GM19239 (cell line): ENCODE data around the gene SERPINI1.

Experiments
- DNase-seq: peaks from one replicate; pipeline ENCODE4 v3.0.0; 2011; ENCODE audit warnings: low spot score; ENCODE audit not compliant: insufficient read length
- FAIRE-seq: peaks from 2 replicates; lab custom pipeline; 2011; peaks lifted over from hg19 to GRCh38; lab: Jason Lieb, UNC

Gene SERPINI1

GRCh38 chr3:167733961-167734497, 1.5 kb upstream of the SERPINI1 start:
- no peak for DNase-seq
- FAIRE-seq, result no peak

DNA sequence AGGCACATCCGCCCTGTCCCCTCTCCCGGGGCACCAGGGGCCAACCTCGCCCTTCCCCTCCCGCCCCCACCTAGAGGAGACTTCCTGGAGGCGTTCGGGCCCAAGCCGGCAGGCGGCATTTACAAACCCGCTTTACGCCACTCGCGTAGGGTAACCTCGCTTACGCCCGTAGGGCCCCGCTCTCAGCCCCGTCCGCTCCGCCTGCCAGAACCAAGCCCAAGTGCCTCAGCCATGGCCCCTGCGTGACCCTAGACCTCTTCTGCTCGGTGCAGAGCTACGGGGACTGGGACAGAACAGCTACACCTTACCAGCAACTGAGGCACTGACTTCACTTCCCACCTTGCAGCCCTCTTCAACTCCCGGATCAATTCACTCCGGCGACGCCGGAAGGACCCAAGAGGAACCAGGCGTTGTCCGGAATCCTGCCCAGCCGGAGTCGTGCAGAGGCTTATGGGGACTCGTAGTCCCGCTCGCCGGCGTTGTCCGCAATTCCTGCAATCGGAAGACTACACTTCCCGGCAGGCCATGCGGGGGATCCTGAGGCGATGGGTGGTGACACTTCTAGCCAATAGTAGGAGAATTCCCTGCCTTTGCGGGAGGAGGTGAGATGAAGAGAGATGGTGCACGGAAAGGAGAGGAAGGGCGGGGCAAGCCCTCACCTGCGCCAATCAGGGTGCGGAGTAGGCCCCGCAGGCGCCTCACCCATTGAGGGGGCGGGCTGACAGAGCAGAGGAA, 856 bp upstream of the SERPINI1 start, which contains the start of gene PDCD10:
Gene PDCD10 (minus strand): TSS at position 395 of the 735 bp plus-strand sequence. CDS start 14,735 bp downstream, outside the sequence.
- FAIRE-seq (peak; percentile 99), DNase-seq (peak; percentile 47)

GRCh38 chr3:167736264-167736787, 805 bp downstream of the SERPINI1 start:
- no peak for FAIRE-seq

DNA sequence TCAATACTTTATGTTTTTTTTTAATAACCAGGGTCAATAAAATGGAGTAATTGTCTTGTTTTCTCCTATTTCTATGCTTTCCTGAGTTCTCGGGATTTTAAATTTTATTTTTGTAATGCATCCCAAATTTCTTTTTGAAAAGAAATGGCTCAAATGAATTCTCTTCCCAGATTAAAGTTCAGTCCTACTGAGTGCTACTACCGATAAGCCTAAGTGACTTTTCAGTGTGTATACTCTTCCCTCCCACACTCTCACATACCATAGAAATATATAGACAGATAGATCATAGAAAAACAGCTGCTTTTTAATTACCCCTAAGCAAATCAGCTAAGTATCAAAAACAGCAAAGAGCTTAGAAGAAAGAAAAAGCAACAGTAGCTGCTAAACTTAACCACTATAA, 1.5 kb downstream of the SERPINI1 start:
- DNase-seq (no peak), FAIRE-seq (no peak)

More at GRCh38 chr3:167736264-167736787, 805 bp downstream of the SERPINI1 start:
- no peak for DNase-seq

- DNase-seq (no peak), FAIRE-seq (no peak)
These were observed 2.5 kb downstream of the SERPINI1 start for GRCh38 chr3:167738037-167738436.

GRCh38 chr3:167739190-167739810, 3.8 kb downstream of the SERPINI1 start:
- DNase-seq (no peak), FAIRE-seq (no peak)

DNA sequence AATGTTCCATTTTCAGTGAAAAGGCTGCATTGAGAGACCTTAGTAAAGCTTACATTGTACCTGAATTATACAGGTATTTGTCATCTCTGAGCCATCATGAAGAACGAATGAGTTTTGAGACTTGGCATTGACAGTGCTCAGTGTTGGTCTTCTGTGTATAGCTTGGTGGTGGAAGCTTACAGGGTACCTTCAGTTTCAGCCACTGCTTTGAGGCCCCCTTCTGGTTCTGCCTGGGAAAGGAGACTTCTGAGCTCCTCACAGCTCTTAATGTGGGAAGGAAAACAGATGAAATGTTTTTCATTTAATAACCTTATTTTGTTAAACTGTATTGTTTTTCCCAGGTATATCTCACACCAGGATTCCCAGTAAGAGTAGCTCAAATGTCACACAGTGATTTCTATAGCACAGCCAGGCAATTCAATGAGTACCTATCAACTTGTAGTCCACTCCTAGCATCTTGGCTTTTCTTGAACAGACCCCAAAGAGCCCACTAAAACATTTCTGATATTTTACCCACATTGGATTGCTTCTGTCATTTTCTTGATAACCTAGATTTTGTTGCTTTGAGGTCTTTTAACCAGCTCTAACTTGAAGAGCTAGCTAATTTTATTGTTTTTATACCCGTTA, 5.6 kb downstream of the SERPINI1 start:
- peak; percentile 4 for DNase-seq

GRCh38 chr3:167742338-167742737, 6.8 kb downstream of the SERPINI1 start:
- DNase-seq (no peak), FAIRE-seq (no peak)

More for the DNA sequence above, 5.6 kb downstream of the SERPINI1 start:
- FAIRE-seq, result peak; percentile 71

GRCh38 chr3:167743799-167744198, 8.3 kb downstream of the SERPINI1 start:
- FAIRE-seq (no peak), DNase-seq (no peak)

- DNase-seq (no peak), FAIRE-seq (no peak)
These were observed 13.7 kb downstream of the SERPINI1 start for GRCh38 chr3:167749209-167749608.

DNA sequence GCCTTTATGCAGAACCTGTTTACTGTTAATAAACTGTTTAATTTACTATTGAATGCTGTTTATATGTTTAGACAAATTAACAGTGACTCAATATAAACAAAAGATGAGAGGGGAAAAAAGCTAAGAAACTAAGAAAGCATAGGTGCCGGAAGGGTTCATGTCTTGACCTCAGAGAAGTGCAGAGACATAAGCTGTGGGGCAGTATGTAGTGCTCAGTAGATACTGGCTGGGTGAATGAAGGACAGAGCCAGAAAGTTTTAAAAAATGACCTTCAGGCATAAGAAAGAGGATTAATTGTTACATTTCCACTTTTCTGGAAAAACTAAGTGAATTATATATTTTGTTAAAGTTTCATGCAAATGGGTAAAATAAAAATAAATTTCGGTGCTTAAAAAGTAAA, 14.2 kb downstream of the SERPINI1 start:
- DNase-seq (no peak), FAIRE-seq (no peak)

- FAIRE-seq, result peak; percentile 86
- peak; percentile 6 for DNase-seq
These were observed 14.9 kb downstream of the SERPINI1 start for GRCh38 chr3:167750272-167750971.

DNA sequence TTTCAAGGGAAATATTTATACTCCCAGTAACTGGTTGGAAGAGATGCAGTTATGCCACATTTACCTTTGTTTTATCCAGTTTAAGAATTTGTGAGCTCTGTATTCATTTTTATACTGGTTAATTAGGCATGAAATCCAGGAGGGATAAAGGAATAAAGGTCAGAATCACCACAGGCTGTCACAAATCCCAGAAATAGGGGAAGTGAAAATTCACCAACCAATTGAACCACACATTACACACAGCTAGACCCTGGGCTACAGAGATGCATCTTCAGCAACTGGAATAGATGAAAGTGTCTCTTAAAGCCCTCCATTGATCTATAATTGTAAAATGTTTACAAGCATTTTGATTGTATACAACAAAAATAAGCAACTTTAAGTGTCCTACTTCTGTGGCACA, 18.5 kb downstream of the SERPINI1 start:
- peak; percentile 14 for FAIRE-seq
- no peak for DNase-seq

DNA sequence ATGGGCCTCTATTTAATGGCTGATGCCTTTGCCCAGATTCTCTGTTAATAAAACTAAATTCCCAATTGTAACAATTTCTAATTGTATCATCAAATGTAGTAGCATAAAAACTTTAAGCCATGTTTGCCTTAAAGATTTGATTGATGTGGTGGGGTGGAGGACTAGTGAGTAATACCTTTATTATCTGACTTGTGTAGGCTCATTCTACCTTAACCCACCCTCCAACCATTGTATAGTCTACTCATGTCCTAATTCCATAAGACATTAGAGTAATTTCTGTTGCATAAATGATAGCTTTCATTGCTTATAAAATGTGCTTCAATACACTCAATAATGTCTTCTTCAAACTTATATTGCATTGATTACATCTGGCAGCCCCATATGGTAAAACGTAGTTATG, 25.8 kb downstream of the SERPINI1 start:
- DNase-seq (no peak), FAIRE-seq (no peak)

DNA sequence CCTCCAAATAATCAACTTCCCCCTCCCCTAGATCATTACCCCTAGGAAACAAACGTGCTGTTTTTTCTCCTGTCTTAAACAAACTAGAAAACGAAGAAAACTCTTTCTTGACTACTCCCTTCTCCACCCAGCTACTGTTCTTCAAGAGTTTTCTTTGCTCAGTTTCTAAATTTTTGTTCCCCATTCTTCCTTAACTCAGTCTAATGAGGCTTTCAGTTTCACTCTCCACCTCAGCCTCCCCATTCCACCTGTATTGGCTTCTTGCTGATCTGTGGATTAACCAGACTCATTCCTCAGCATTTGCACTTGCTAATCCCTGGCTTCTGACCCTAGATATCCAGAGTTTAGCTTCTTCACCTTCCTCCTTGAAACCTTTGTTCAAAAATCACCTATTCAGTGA, 26.8 kb downstream of the SERPINI1 start:
- FAIRE-seq, result no peak
- DNase-seq, result no peak

DNA sequence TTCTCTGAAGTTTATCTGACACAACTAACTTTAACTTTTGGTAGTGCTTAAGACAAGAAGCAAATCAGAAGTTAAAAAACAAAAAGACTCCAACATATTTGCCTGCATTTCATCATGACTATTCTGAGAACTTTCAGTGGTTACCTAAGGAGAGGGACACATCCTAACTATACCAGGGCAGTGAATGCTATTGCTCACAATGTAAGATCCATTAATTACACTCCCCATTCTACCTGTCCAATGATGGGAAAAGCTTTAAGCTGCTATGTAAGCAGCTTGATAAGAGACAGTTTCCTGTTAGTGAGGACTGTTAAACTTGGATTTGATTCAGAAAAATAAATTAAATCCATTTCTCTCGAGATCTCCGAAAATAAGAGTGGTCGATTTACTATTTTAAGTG, 37.5 kb downstream of the SERPINI1 start:
- DNase-seq, result no peak
- FAIRE-seq, result peak; percentile 23

- DNase-seq (no peak), FAIRE-seq (no peak)
These were observed 38.1 kb downstream of the SERPINI1 start for GRCh38 chr3:167773584-167773983.

DNA sequence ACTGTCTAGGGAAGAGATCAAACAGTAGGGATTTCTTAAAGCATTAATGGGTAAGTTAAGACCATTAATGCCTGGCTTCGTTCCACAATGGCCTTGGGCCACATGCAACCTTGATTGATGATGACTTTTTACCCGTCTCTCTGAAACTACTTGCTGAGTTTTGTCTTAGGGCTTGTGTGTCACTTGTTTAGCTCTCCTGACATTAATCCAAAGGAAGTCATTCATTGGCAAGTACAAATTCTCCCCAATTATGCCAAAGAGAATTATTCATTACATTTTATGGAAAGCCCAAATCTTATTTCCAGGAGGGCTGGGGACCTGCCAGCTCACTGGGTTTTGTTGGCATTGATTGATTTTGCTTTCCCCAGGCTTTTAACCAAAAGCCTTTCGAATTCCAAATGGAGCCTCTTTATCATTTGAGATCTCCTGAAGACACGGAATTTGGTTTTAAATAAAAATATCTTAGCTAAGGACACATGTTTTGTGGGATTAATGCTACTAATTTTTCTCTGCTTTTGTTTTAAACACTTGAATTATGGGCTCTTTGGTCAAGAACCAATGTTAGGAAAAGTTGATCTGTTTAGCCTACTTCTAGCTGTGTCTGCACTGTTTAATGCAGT, 40.7 kb downstream of the SERPINI1 start:
- FAIRE-seq, result no peak
- no peak for DNase-seq

GRCh38 chr3:167777356-167777755, 41.8 kb downstream of the SERPINI1 start:
- no peak for DNase-seq
- no peak for FAIRE-seq
